Activated CD8-positive, alpha-beta memory T cell treated with anti-CD3 and anti-CD28 coated beads, Interleukin-2, amount 50 U/mL, for 24 hours (primary cell): ENCODE results near the gene ZNF664.
A peak's percentile ranks its signal among the peaks of the same experiment; 100 is the strongest.

ENCODE experiments used
- DNase-seq: peaks from one replicate; pipeline ENCODE4 v3.0.0-alpha.2; 2020; ENCODE audit errors: extremely low read depth

Gene ZNF664

GRCh38 chr12:123972457-123973401 is at the start of gene ZNF664, which contains the start of gene CCDC92:
ZNF664 (plus strand) TSS chr12:123973215; CDS start chr12:124012145, 38,930 bp downstream.
CCDC92 (minus strand) TSS chr12:123972831; CDS start chr12:123944305, 28,526 bp downstream.
- peak; percentile 75 for DNase-seq

GRCh38 chr12:123923927-123924326 is 49.1 kb upstream of the ZNF664 start:
- DNase-seq: no peak

- DNase-seq: no peak
Measured at GRCh38 chr12:123924539-123924938, 48.5 kb upstream of the ZNF664 start.

- DNase-seq: no peak
Measured at GRCh38 chr12:123928274-123928865, 44.6 kb upstream of the ZNF664 start.

- DNase-seq: no peak
Measured at GRCh38 chr12:123928897-123929296, 44.1 kb upstream of the ZNF664 start.

- DNase-seq: no peak
Measured at GRCh38 chr12:123929946-123930583, 43.0 kb upstream of the ZNF664 start.

- no peak for DNase-seq
Measured at GRCh38 chr12:123931686-123932321, 41.2 kb upstream of the ZNF664 start.

GRCh38 chr12:123933214-123933613 is 39.8 kb upstream of the ZNF664 start:
- DNase-seq: no peak

- DNase-seq: no peak
Measured at GRCh38 chr12:123934016-123934620, 38.9 kb upstream of the ZNF664 start.

- DNase-seq: no peak
Measured at GRCh38 chr12:123934829-123935228, 38.2 kb upstream of the ZNF664 start.

GRCh38 chr12:123935956-123936355 is 37.1 kb upstream of the ZNF664 start:
- DNase-seq: no peak

- no peak for DNase-seq
Measured at GRCh38 chr12:123936471-123936870, 36.5 kb upstream of the ZNF664 start.

GRCh38 chr12:123936956-123937706 is 35.9 kb upstream of the ZNF664 start:
- no peak for DNase-seq

GRCh38 chr12:123937707-123938591 is 35.1 kb upstream of the ZNF664 start:
- DNase-seq: no peak

GRCh38 chr12:123938679-123939480 is 34.1 kb upstream of the ZNF664 start:
- DNase-seq: no peak

- DNase-seq: no peak
Measured at GRCh38 chr12:123939716-123940626, 33.0 kb upstream of the ZNF664 start.

- no peak for DNase-seq
Measured at GRCh38 chr12:123940627-123940966, 32.4 kb upstream of the ZNF664 start.

- DNase-seq: no peak
Measured at GRCh38 chr12:123941000-123941399, 32.0 kb upstream of the ZNF664 start.
